ENCODE measurements around the gene CDC42BPA.

CDC42BPA gene

GRCh38 chr1:227305894-227306626, 12.2 kb downstream of the CDC42BPA start:
- no peaks in the 10 kb centered on the region for H3K36me3 ChIP-seq (ENCODE audit: control insufficient read depth, insufficient read depth, low read length)
- DNase-seq (ENCODE audit: low read depth, low spot score) = no peak
- H3K27me3 ChIP-seq (ENCODE audit: control insufficient read depth, insufficient read depth, low read length) = no peaks in the 10 kb centered on the region
- no peak overlapping the region for H3K27ac ChIP-seq (ENCODE audit: low read length)
- H3K4me3 ChIP-seq (ENCODE audit: low read length) = no peak overlapping the region
- WGBS (ENCODE audit: insufficient coverage, insufficient read length) = no CpG with 5 or more reads among the region's 6 CpGs
- no peaks in the 10 kb centered on the region for H3K9me3 ChIP-seq (ENCODE audit: control insufficient read depth, insufficient read depth, low read length)
- H3K4me1 ChIP-seq (ENCODE audit: control insufficient read depth, insufficient read depth, low read length) = no peaks in the 10 kb centered on the region

DNA sequence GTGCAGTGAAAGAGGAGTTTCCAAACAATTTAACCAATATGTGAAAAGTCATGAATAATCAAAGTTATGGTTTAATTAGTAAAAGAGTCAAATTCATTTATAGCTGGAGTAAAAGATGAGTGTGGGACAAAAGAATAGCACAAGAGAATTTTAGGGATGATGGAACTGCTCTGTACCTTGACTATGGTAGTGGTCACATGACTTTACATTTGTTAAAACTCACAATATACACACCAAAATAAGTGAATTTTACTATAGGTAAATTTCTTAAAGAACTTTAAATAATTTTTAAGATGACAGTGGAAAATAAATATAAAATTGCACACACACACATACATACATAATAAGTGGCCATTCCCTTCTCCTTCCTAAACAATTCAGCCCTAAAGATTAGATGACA, 13.6 kb downstream of the CDC42BPA start:
- no peaks in the 10 kb centered on the region for H3K27me3 ChIP-seq (ENCODE audit: control insufficient read depth, insufficient read depth, low read length)
- no peaks in the 10 kb centered on the region for H3K4me1 ChIP-seq (ENCODE audit: control insufficient read depth, insufficient read depth, low read length)
- H3K27ac ChIP-seq (ENCODE audit: low read length) = no peak overlapping the region
- H3K4me3 ChIP-seq (ENCODE audit: low read length) = no peak overlapping the region
- no peak for DNase-seq (ENCODE audit: low read depth, low spot score)
- no peaks in the 10 kb centered on the region for H3K9me3 ChIP-seq (ENCODE audit: control insufficient read depth, insufficient read depth, low read length)
- H3K36me3 ChIP-seq (ENCODE audit: control insufficient read depth, insufficient read depth, low read length) = no peaks in the 10 kb centered on the region

DNA sequence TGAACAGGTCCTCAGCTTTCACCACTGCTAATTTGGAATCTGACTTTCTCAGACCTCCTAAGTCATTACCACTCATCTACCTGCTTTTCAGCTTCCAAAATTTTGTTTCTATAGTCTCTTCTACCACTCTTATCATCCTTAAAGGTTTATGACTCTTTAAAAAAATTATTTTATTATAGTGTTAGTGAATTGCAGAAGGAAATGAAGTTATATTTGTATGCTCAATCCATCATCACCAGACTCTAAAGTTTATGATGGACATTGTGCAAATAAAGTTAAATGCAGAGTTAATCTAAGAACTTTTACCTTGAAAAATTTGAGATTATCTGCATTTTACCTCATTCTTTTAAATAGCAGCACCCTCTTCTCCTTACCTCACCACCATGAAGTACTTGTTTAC, 14.6 kb downstream of the CDC42BPA start:
- DNase-seq (ENCODE audit: low read depth, low spot score) = no peak
- no peak overlapping the region for H3K27ac ChIP-seq (ENCODE audit: low read length)
- no peaks in the 10 kb centered on the region for H3K36me3 ChIP-seq (ENCODE audit: control insufficient read depth, insufficient read depth, low read length)
- no peak overlapping the region for H3K4me3 ChIP-seq (ENCODE audit: low read length)
- no peaks in the 10 kb centered on the region for H3K9me3 ChIP-seq (ENCODE audit: control insufficient read depth, insufficient read depth, low read length)
- no peaks in the 10 kb centered on the region for H3K27me3 ChIP-seq (ENCODE audit: control insufficient read depth, insufficient read depth, low read length)
- no peaks in the 10 kb centered on the region for H3K4me1 ChIP-seq (ENCODE audit: control insufficient read depth, insufficient read depth, low read length)

DNA sequence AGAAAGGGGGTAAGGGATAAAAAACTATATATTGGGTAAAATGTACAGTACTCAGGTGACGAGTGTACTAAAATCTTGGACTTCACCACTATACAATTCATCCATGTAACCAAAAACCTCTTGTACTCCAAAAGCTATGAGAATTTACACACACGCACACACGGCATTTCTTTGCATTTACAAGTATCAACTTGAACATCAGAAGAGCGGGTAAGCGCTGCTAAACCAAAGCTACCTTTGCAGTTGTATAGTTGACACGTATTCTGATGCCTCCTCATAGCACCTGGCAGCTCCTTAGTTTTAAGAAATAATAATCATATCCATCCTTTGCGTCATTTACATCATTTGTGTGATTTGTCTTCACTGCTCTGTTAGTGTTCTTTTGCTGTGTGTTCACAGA, 17.6 kb downstream of the CDC42BPA start:
- no peak for DNase-seq (ENCODE audit: low read depth, low spot score)
- no peak overlapping the region for H3K4me3 ChIP-seq (ENCODE audit: low read length)
- no peaks in the 10 kb centered on the region for H3K9me3 ChIP-seq (ENCODE audit: control insufficient read depth, insufficient read depth, low read length)
- no peak overlapping the region for H3K27ac ChIP-seq (ENCODE audit: low read length)
- no peaks in the 10 kb centered on the region for H3K4me1 ChIP-seq (ENCODE audit: control insufficient read depth, insufficient read depth, low read length)
- no CpG with 5 or more reads among the region's 7 CpGs for WGBS (ENCODE audit: insufficient coverage, insufficient read length)
- H3K27me3 ChIP-seq (ENCODE audit: control insufficient read depth, insufficient read depth, low read length) = no peaks in the 10 kb centered on the region
- H3K36me3 ChIP-seq (ENCODE audit: control insufficient read depth, insufficient read depth, low read length) = no peaks in the 10 kb centered on the region

GRCh38 chr1:227299688-227300087, 18.6 kb downstream of the CDC42BPA start:
- H3K27ac ChIP-seq (ENCODE audit: low read length) = no peak overlapping the region
- WGBS (ENCODE audit: insufficient coverage, insufficient read length) = no CpG with 5 or more reads among the region's 4 CpGs
- no peaks in the 10 kb centered on the region for H3K36me3 ChIP-seq (ENCODE audit: control insufficient read depth, insufficient read depth, low read length)
- no peaks in the 10 kb centered on the region for H3K9me3 ChIP-seq (ENCODE audit: control insufficient read depth, insufficient read depth, low read length)
- no peaks in the 10 kb centered on the region for H3K27me3 ChIP-seq (ENCODE audit: control insufficient read depth, insufficient read depth, low read length)
- DNase-seq (ENCODE audit: low read depth, low spot score) = no peak
- H3K4me3 ChIP-seq (ENCODE audit: low read length) = no peak overlapping the region
- H3K4me1 ChIP-seq (ENCODE audit: control insufficient read depth, insufficient read depth, low read length) = no peaks in the 10 kb centered on the region

DNA sequence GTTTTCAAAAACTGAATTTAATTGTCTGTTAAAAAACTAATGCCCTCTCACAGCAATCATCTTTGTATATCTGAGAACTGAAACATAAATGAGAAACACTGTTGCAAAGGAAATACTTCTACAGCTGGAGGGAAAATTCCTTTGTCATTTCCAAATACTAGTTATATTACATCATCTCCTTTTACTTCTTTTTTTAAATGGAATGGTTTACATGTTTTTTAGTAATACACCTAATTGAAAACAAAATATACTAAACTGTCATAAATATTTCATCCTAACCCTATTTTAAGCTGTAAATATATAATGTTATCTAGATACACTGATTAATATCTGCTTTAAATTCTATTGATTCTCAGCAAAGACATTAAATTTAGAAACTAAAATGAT, 19.1 kb downstream of the CDC42BPA start:
- Histone ChIP-seq H3K36me3 (ENCODE audit: control insufficient read depth, insufficient read depth, low read length) (no peaks in the 10 kb centered on the region), H3K27me3 (ENCODE audit: control insufficient read depth, insufficient read depth, low read length) (no peaks in the 10 kb centered on the region), H3K27ac (ENCODE audit: low read length) (no peak overlapping the region), H3K4me1 (ENCODE audit: control insufficient read depth, insufficient read depth, low read length) (no peaks in the 10 kb centered on the region), H3K9me3 (ENCODE audit: control insufficient read depth, insufficient read depth, low read length) (no peaks in the 10 kb centered on the region), H3K4me3 (ENCODE audit: low read length) (no peak overlapping the region)
- DNase-seq (ENCODE audit: low read depth, low spot score) = no peak

- no peaks in the 10 kb centered on the region for H3K9me3 ChIP-seq (ENCODE audit: control insufficient read depth, insufficient read depth, low read length)
- H3K27ac ChIP-seq (ENCODE audit: low read length) = no peak overlapping the region
These were observed 19.6 kb downstream of the CDC42BPA start for GRCh38 chr1:227298512-227299240.

DNA sequence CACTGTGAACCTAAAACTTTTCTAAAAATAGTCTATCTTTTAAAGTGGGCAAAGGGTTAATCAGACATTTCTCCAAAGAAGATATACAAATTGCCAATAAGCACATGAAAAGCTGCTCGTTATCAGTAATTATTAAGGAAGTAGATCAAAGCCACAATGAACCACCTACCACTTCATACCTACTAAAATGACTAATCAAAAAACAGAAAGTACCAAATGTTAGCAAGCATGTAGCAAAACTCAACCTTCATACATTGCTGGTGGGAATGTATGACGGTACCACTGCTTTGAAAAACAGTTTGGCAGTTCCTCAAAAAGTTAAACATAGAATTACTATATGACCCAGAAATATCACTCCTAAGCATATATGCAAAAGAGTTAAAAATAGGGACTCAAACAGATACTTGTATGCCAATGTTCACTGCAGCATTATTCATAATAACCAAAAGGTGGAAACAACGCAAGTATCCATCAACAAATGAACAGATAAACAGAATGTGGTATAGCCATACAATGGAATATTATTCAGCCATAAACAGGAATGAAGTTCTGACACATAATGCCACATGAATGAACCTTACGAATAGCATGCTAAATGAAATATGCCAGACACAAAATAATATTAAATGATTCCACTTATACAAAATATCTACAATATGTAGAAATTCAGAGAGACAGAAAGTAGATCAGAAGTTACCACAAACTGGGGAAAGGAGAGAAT, 21.1 kb downstream of the CDC42BPA start:
- H3K4me3 ChIP-seq (ENCODE audit: low read length) = no peak overlapping the region
- no peak for DNase-seq (ENCODE audit: low read depth, low spot score)
- H3K36me3 ChIP-seq (ENCODE audit: control insufficient read depth, insufficient read depth, low read length) = no peaks in the 10 kb centered on the region
- no CpG with 5 or more reads among the region's 4 CpGs for WGBS (ENCODE audit: insufficient coverage, insufficient read length)
- no peaks in the 10 kb centered on the region for H3K4me1 ChIP-seq (ENCODE audit: control insufficient read depth, insufficient read depth, low read length)
- H3K9me3 ChIP-seq (ENCODE audit: control insufficient read depth, insufficient read depth, low read length) = no peaks in the 10 kb centered on the region
- no peaks in the 10 kb centered on the region for H3K27me3 ChIP-seq (ENCODE audit: control insufficient read depth, insufficient read depth, low read length)
- H3K27ac ChIP-seq (ENCODE audit: low read length) = no peak overlapping the region

More at GRCh38 chr1:227298512-227299240, 19.6 kb downstream of the CDC42BPA start:
- no peak for DNase-seq (ENCODE audit: low read depth, low spot score)
- H3K27me3 ChIP-seq (ENCODE audit: control insufficient read depth, insufficient read depth, low read length) = no peaks in the 10 kb centered on the region
- no peaks in the 10 kb centered on the region for H3K36me3 ChIP-seq (ENCODE audit: control insufficient read depth, insufficient read depth, low read length)
- WGBS (ENCODE audit: insufficient coverage, insufficient read length) = no CpG with 5 or more reads among the region's 3 CpGs
- H3K4me1 ChIP-seq (ENCODE audit: control insufficient read depth, insufficient read depth, low read length) = no peaks in the 10 kb centered on the region
- no peak overlapping the region for H3K4me3 ChIP-seq (ENCODE audit: low read length)

DNA sequence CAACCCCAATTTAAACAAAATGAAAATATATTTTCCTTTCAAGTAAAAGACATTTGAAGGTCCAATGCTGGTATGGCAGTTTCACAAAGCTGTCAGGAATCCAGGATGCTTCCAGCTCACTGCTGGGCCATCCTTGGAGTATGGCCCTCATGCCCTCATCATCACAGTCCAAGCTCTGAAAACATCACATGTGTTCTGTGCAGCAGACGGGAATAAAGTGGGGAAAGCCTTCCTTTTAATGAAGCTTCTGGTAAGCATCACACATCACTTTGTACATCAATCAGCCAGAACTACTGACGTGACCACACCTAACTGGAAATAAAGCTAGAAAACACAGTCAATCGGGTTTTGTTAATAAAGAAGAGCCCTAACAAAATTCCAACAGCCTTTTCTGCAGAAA, 22.7 kb downstream of the CDC42BPA start:
- H3K4me3 ChIP-seq (ENCODE audit: low read length) = no peak overlapping the region
- no CpG with 5 or more reads among the region's 3 CpGs for WGBS (ENCODE audit: insufficient coverage, insufficient read length)
- H3K4me1 ChIP-seq (ENCODE audit: control insufficient read depth, insufficient read depth, low read length) = no peaks in the 10 kb centered on the region
- no peaks in the 10 kb centered on the region for H3K36me3 ChIP-seq (ENCODE audit: control insufficient read depth, insufficient read depth, low read length)
- H3K9me3 ChIP-seq (ENCODE audit: control insufficient read depth, insufficient read depth, low read length) = no peaks in the 10 kb centered on the region
- H3K27ac ChIP-seq (ENCODE audit: low read length) = no peak overlapping the region
- no peak for DNase-seq (ENCODE audit: low read depth, low spot score)
- no peaks in the 10 kb centered on the region for H3K27me3 ChIP-seq (ENCODE audit: control insufficient read depth, insufficient read depth, low read length)

DNA sequence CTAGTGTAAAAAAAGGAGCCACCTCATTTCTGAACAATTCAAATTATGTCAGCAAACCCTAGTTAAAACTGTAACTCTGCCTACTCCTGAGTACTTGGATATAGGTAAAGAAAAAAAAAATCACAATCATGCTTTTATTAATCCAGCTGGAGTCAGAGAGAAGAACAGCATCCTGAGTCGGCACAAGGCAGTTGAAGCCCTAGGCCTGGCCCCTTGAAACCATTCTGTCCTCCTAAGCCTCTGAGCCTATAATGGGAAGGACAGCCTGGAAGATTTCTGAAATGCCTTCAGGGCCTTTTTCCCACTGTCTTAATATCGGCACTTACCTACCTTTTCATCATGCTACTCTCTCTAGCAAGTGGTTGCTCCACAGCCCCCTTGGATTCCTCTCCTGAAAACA, 32.5 kb downstream of the CDC42BPA start:
- H3K27me3 ChIP-seq (ENCODE audit: control insufficient read depth, insufficient read depth, low read length) = no peaks in the 10 kb centered on the region
- H3K4me3 ChIP-seq (ENCODE audit: low read length) = no peak overlapping the region
- H3K27ac ChIP-seq (ENCODE audit: low read length) = no peak overlapping the region
- DNase-seq (ENCODE audit: low read depth, low spot score) = no peak
- H3K9me3 ChIP-seq (ENCODE audit: control insufficient read depth, insufficient read depth, low read length) = peaks cover 5% of the 10 kb centered on the region
- H3K36me3 ChIP-seq (ENCODE audit: control insufficient read depth, insufficient read depth, low read length) = no peaks in the 10 kb centered on the region
- no peaks in the 10 kb centered on the region for H3K4me1 ChIP-seq (ENCODE audit: control insufficient read depth, insufficient read depth, low read length)
- no CpG with 5 or more reads among the region's 2 CpGs for WGBS (ENCODE audit: insufficient coverage, insufficient read length)
